Lung microvascular endothelial cell (primary cell): ENCODE measurements around the gene NANS. TPM values are rescaled to one million over a fixed set of nuclear protein-coding genes. Genes with fewer than 3 reads are reported as not detected.

Source experiments
- DNase-seq, 2 donors: peaks; one replicate each; pipeline versions ENCODE4 v3.0.0 to v3.0.0-alpha.2; 2010; ENCODE audit warnings: low read depth in 2 of 2
- total RNA-seq: library from RNA; depleted of rRNA; stranded (reverse); fragments of >200 nt; gene quantifications from 2 replicates; pipeline ENCODE4 v1.2.1, GENCODE V29; 2014

NANS gene
- total RNA-seq, 1 donor from 2014 or later = 73.8 TPM

- DNase-seq = no peak
These were observed 74.2 kb downstream of the NANS start for GRCh38 chr9:98130576-98131228.

GRCh38 chr9:98132158-98132557 lies 75.6 kb downstream of the NANS start:
- DNase-seq = no peak

Other genes starting within 250 kb of the NANS start
- not detected in 2 replicates for gene FOXE1, start 203.5 kb upstream of the NANS start, total RNA-seq
- gene TRMO, start 134.2 kb upstream of the NANS start, total RNA-seq = 10.2 and 19.2 TPM in 2 replicates
- gene HEMGN, start 118.6 kb upstream of the NANS start, total RNA-seq = not detected in 2 replicates
- 5.0 and 6.3 TPM in 2 replicates for gene ANP32B, start 73.4 kb upstream of the NANS start, total RNA-seq
- 0.40 and 1.3 TPM in 2 replicates for gene TRIM14, start 62.5 kb downstream of the NANS start, total RNA-seq
- gene CORO2A, start 135.9 kb downstream of the NANS start, total RNA-seq = 0.20 and 0.22 TPM in 2 replicates
- gene TBC1D2, start 198.9 kb downstream of the NANS start, total RNA-seq = 0.99 and 1.5 TPM in 2 replicates